ENCODE data around the gene KCNJ6. TPM values are rescaled to one million over a fixed set of nuclear protein-coding genes. Genes with fewer than 3 reads are reported as not detected.

The KCNJ6 gene
- total and polyA plus RNA-seq, 8 donors = 0.03 to 0.28 (median 0.17) TPM

DNA sequence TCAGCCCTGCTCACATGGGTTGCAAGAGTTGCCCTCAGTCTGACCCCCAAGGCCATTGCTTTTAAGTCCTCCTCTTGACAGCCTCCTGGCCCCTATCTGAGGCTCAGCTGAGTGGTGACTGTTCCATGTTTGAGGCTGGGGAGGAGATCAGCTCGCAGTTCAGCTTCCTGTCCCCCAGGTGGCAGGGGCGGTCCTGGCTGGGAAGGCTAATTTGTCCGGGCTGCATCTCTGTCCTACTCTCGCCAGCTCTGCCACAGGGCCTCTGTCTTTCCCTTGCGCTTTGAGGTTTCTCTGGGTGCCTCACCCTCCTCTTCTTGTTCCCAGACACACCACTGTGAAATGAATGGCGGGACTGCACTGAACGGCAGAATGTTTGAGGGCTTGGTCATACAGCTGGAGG, 157.3 kb downstream of the KCNJ6 start:
- TF ChIP-seq, protein P1, sequence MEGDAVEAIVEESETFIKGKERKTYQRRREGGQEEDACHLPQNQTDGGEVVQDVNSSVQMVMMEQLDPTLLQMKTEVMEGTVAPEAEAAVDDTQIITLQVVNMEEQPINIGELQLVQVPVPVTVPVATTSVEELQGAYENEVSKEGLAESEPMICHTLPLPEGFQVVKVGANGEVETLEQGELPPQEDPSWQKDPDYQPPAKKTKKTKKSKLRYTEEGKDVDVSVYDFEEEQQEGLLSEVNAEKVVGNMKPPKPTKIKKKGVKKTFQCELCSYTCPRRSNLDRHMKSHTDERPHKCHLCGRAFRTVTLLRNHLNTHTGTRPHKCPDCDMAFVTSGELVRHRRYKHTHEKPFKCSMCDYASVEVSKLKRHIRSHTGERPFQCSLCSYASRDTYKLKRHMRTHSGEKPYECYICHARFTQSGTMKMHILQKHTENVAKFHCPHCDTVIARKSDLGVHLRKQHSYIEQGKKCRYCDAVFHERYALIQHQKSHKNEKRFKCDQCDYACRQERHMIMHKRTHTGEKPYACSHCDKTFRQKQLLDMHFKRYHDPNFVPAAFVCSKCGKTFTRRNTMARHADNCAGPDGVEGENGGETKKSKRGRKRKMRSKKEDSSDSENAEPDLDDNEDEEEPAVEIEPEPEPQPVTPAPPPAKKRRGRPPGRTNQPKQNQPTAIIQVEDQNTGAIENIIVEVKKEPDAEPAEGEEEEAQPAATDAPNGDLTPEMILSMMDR (IDR thresholded peaks at IDR 0.05) = peak; percentile 17 to 25
- Histone ChIP-seq H3K36me3 (no peaks in the 10 kb centered on the region), H3K27ac (no peak overlapping the region), H3K9me3 (no peaks in the 10 kb centered on the region), H3K4me1 (no peaks in the 10 kb centered on the region), H3K27me3 (no peaks in the 10 kb centered on the region), H3K4me3 (no peak overlapping the region)
- intact Hi-C loops (cut with DNase I) = no loop called here
- DNase-seq = peak in 3 of 4 donors; percentile 24 to 78 (median 40)
- peak; percentile 91 for ATAC-seq

DNA sequence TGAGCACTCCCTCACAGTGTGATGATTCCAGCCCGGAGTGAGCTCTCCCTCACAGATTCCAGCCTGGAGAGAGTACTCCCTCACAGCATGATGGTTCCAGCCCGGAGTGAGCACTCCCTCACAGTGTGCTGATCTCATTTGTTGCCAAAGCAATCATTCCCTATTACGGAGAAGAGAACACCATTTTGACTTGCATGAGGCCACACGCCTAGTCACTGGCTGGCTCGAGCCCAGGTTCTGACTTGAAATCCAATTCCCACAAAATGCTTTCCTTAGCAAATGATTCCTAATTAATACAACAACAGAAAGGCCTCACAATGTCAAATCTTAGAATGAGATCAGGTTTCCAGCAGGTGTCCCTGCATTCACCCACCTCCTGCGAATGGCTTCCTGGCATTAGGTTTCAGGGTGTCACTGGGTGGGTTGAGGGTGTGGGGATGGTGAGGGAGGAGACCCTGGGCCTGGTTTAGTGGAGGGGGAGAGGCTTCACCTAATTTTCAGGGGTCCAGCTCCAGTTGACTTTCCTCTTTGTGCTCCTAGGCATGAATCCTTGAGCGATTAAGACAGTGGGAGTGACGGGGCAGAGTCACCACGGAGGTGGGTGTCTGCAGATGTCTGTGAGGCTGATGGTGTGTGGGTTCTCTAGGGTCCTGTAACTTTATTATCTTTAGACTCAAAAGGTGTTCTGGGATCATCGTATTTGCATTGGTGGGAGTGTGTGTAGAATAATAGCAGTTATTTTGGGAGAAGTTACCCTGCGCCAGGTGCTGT, 158.5 kb downstream of the KCNJ6 start:
- Histone ChIP-seq H3K27ac (no peak overlapping the region), H3K9me3 (no peaks in the 10 kb centered on the region), H3K4me1 (no peaks in the 10 kb centered on the region), H3K27me3 (no peaks in the 10 kb centered on the region), H3K36me3 (no peaks in the 10 kb centered on the region), H3K4me3 (no peak overlapping the region)
- DNase-seq (peak in 1 of 4 donors; percentile 29), ATAC-seq (no peak)
- intact Hi-C loops (cut with DNase I) = no loop called here
- TF ChIP-seq, protein P1 (IDR thresholded peaks at IDR 0.05) = no peak

DNA sequence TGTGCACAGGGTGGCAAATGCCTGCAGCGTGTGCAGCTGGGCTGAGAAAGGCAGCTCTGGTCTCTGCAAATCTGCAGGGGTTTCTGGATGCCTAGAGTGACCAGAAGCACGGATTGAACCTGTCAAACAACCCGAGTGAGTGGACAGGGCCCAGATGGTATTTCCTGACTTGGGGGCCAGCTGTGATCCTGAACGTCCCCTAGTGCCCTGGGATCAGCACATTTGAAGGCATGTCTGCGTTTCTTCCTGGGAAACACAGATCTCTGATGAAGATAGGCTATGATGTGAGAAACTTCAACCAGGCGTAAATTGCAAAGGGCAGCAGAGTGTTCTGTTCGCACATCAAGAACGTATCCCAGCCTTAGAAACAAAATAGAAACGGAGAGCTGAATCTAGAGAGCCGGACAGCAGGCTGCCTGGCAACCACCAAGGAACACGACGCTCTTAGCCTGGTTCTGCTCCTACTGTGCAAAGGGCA, 163.1 kb downstream of the KCNJ6 start:
- Histone ChIP-seq H3K9me3 (no peaks in the 10 kb centered on the region), H3K36me3 (no peaks in the 10 kb centered on the region), H3K4me1 (no peaks in the 10 kb centered on the region), H3K4me3 (no peak overlapping the region), H3K27ac (no peak overlapping the region), H3K27me3 (no peaks in the 10 kb centered on the region)
- TF ChIP-seq, protein P1 (IDR thresholded peaks at IDR 0.05) = no peak
- intact Hi-C loops (cut with DNase I) = no loop called here
- ATAC-seq (no peak), DNase-seq (peak in 2 of 4 donors; percentile 43 to 48)

DNA sequence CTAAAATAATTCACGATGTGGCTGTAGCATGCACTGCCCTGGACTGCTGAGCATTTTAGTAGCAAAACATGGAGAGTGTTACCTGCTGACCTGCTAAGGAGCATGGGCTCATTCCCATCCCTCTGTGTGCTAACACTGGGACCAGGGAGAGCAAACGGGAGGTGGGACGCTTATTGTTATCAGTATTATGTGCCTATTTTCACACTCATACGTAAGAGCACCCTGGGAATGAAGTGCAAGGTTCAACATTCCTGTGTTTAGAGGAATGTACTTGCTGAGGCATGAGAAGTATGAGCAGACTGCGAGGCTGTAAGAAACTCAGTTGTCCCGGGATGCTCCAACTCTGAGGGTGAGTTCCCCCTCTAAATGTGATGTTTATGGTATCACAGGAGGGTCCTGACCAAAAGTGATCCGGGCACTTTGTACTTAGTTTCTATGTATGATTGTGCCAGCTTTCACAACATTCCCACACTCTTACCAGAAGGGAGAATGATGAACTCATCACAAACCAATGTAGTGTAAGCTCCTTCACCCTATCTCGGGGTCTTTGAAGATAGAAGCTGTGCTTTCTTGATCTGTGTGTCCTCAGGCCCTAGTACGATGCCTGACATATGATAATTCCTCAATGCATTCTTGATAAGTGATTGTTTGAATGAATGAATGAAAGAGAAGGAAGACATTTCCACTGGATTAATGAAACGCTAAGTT, 164.8 kb downstream of the KCNJ6 start:
- TF ChIP-seq, protein P1 (IDR thresholded peaks at IDR 0.05) = no peak
- intact Hi-C loops (cut with DNase I) = no loop called here
- H3K36me3 ChIP-seq = no peaks in the 10 kb centered on the region
- H3K27ac ChIP-seq = no peak overlapping the region
- no peak for ATAC-seq
- H3K9me3 ChIP-seq = no peaks in the 10 kb centered on the region
- no peaks in the 10 kb centered on the region for H3K4me1 ChIP-seq
- no peak overlapping the region for H3K4me3 ChIP-seq
- no peaks in the 10 kb centered on the region for H3K27me3 ChIP-seq
- DNase-seq = no peak

DNA sequence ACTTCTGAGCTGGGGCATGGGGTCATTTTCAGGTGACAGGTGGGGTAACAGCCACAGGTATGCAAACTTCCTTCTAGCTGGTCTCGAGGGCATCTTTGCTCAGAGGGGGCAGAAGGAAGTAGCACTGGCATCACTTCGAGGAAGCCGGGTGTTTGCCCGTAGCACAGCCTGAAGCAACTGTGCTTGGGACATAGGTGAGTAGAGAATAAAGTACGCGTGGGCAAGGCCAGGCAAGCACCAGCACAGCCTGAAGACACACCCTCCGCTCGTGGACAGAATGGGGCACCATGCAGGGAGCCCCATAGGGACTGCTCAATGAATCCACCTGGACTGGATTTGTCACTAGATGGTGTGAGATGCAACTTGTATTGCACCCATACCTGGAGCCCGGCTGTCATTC, 167.1 kb downstream of the KCNJ6 start:
- DNase-seq = no peak
- Histone ChIP-seq H3K27me3 (no peaks in the 10 kb centered on the region), H3K36me3 (no peaks in the 10 kb centered on the region), H3K4me3 (no peak overlapping the region), H3K4me1 (no peaks in the 10 kb centered on the region), H3K9me3 (no peaks in the 10 kb centered on the region), H3K27ac (no peak overlapping the region)
- TF ChIP-seq, protein P1 (IDR thresholded peaks at IDR 0.05) = no peak
- intact Hi-C loops (cut with DNase I) = no loop called here
- no peak for ATAC-seq
